Glutamatergic neuron (in vitro differentiated cells): ENCODE data around the gene ASPHD2. TPM values are rescaled to one million over a fixed set of nuclear protein-coding genes. Genes with fewer than 3 reads are reported as not detected.

ENCODE experiments used
- DNase-seq: peaks from one replicate; pipeline ENCODE4 v3.0.0; 2022
- H3K27ac Mint-ChIP-seq: one replicate; pipeline ENCODE4 v1.8.0; 2020; ENCODE audit warnings: mild to moderate bottlenecking, mixed read lengths, inconsistent platforms; ENCODE audit not compliant: unreplicated experiment
- H3K27me3 Mint-ChIP-seq: one replicate; pipeline ENCODE4 v1.8.0; 2020; ENCODE audit warnings: mild to moderate bottlenecking, moderate library complexity, mixed read lengths, inconsistent platforms; ENCODE audit not compliant: unreplicated experiment
- H3K36me3 Mint-ChIP-seq: one replicate; pipeline ENCODE4 v1.8.0; 2020; ENCODE audit warnings: mild to moderate bottlenecking, mixed read lengths, inconsistent platforms; ENCODE audit not compliant: unreplicated experiment
- H3K4me1 Mint-ChIP-seq: one replicate; pipeline ENCODE4 v1.8.0; 2020; ENCODE audit warnings: mild to moderate bottlenecking, low read depth, mixed read lengths, inconsistent platforms; ENCODE audit not compliant: unreplicated experiment
- H3K4me3 Mint-ChIP-seq: one replicate; pipeline ENCODE4 v1.8.0; 2020; ENCODE audit warnings: mild to moderate bottlenecking, mixed read lengths, inconsistent platforms; ENCODE audit not compliant: unreplicated experiment
- H3K9me3 Mint-ChIP-seq: one replicate; pipeline ENCODE4 v1.8.0; 2020; ENCODE audit warnings: mild to moderate bottlenecking, moderate library complexity, mixed read lengths, inconsistent platforms; ENCODE audit not compliant: unreplicated experiment
- total RNA-seq: library from RNA; stranded (reverse); fragmentation: NEBNext Ultra II Directional; extraction: Animal tissue kit (Norgen Biotek cat#: 25700); gene quantifications from one replicate; pipeline ENCODE4 v1.2.1, GENCODE V29; 2021; ENCODE audit not compliant: unreplicated experiment
- TF ChIP-seq, protein P1 (sequence below): fragments of 200-600 bp; sonication (generic); IDR thresholded peaks from one replicate; pipeline ENCODE4 v1.5.0; 2021; ENCODE audit not compliant: partially characterized antibody, unreplicated experiment

The ASPHD2 gene
- total RNA-seq, 1 donor from 2014 or later = 19.0 TPM

DNA sequence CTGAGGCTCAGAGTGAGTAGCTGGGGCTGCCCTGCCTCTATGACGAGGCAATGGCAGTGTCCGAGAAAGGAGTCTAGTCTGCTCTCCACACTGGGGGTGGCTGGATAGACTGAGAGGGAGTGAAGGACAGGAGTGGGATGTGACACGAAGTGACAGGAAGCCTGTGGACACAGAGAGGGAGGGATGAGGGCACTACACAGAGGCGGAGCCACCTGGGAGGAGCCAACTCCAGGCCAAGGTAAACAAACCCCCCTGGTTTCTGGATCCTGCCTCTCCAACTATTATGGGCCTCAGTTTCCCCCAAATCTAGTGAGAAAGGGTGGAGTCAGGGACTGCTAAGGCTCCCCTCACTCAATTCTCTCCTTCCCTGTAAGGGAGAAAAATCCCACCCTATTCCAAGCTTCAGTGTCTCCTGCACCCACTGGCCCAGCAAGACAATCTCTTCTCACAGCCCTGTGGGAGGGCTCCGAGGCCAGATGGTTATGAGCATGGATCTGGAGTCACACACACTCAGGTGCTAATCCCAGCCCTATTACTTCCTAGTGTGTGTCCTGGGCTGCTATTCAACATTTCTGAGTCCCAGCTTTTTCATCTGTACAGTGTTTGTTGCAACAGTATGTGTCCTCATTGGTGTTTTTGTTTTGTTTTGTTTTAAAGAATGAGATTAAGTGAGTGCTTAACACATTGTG lies 24.9 kb downstream of the ASPHD2 start:
- peaks cover 6% of the 10 kb centered on the region for H3K27me3 Mint-ChIP-seq
- H3K4me3 Mint-ChIP-seq = no peak overlapping the region
- H3K27ac Mint-ChIP-seq = no peak overlapping the region
- H3K4me1 Mint-ChIP-seq = peaks cover 19% of the 10 kb centered on the region
- no peaks in the 10 kb centered on the region for H3K36me3 Mint-ChIP-seq
- peaks cover 10% of the 10 kb centered on the region for H3K9me3 Mint-ChIP-seq
- TF ChIP-seq, protein P1, sequence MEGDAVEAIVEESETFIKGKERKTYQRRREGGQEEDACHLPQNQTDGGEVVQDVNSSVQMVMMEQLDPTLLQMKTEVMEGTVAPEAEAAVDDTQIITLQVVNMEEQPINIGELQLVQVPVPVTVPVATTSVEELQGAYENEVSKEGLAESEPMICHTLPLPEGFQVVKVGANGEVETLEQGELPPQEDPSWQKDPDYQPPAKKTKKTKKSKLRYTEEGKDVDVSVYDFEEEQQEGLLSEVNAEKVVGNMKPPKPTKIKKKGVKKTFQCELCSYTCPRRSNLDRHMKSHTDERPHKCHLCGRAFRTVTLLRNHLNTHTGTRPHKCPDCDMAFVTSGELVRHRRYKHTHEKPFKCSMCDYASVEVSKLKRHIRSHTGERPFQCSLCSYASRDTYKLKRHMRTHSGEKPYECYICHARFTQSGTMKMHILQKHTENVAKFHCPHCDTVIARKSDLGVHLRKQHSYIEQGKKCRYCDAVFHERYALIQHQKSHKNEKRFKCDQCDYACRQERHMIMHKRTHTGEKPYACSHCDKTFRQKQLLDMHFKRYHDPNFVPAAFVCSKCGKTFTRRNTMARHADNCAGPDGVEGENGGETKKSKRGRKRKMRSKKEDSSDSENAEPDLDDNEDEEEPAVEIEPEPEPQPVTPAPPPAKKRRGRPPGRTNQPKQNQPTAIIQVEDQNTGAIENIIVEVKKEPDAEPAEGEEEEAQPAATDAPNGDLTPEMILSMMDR = no peak
- DNase-seq = no peak

DNA sequence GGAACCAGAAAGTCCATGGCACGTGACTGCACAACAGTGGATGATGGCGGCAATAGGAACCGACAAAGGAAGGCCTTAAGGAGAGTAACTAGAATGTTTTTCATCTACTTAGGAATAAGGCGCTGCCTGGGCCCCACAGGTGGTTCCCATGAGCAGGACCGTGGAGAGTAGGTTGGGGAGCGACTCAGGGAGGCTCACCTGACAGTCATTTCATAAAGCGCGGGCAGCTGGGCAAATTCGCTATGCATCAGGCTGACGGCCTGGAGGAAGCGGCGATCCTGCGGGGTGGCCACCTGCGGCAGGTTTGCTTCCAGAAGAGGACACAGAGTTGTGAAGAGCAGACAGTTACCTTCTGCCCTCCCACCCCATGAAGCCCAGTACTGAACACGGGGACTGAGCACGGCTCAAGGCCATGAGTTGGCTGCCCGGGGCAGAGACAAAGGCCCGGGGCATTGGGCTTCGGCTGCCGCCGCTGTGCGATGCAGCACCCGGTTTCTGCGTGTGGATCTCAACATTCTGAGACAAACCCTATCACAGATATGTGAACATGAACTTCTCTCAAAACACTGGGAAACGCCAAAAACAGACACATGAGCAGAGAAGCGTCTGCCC lies 28.7 kb downstream of the ASPHD2 start:
- peaks cover 22% of the 10 kb centered on the region for H3K4me1 Mint-ChIP-seq
- peaks cover 3% of the 10 kb centered on the region for H3K9me3 Mint-ChIP-seq
- TF ChIP-seq, protein P1 = no peak
- H3K36me3 Mint-ChIP-seq = no peaks in the 10 kb centered on the region
- no peak for DNase-seq
- H3K4me3 Mint-ChIP-seq = no peak overlapping the region
- no peak overlapping the region for H3K27ac Mint-ChIP-seq
- peaks cover 2% of the 10 kb centered on the region for H3K27me3 Mint-ChIP-seq

DNA sequence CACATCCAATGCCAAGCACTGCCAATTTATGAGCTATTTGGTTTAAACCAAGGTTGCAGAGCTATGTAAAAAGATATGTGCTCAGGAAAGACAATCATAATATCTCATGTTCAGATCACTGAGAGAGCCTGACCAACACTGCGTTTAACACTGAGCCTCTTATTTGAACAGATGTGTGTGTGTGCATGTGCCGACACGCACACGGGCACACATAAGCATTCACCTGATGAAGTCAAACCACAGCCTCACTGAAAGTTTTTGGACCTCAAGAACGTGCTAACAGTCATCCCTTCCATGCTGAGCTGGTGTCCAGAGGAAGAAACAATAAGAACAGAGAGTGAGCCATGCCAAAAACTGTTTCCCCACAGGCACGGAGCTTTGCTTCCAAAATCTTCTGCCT lies 31.1 kb downstream of the ASPHD2 start:
- peaks cover 2% of the 10 kb centered on the region for H3K27me3 Mint-ChIP-seq
- H3K36me3 Mint-ChIP-seq = peaks cover 9% of the 10 kb centered on the region
- TF ChIP-seq, protein P1 = no peak
- peaks cover 3% of the 10 kb centered on the region for H3K9me3 Mint-ChIP-seq
- H3K27ac Mint-ChIP-seq = peak overlapping the region; percentile 52
- no peak for DNase-seq
- no peak overlapping the region for H3K4me3 Mint-ChIP-seq
- H3K4me1 Mint-ChIP-seq = peaks cover 39% of the 10 kb centered on the region

DNA sequence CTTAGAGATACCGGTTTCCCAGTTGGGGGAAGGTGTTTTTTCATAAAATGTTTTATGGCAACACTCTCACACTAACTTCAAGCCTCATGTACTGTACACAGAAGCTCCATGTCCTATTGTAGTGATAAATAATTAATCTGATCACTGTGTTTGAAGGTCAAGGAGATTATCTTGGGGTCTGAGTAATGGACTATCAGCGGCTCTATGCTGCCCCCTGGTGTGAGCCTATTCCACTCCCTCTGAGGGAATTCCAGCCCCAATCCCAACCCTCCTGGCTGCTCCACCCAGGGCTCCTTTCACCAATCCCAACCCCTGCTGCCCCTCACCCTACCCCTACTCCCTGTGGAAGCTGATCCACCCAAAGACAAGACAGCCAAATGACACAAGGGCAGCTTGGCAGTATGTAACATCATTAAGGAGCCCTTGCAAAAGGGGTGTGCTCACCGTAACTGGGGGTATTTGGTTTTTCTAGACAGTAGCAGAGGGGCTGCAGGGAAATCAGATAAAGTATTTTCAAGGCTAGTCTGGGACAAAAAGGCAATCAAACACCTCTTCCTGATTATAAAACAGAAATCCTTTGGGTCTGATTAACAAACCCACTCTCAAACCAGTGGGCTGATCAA lies 32.2 kb downstream of the ASPHD2 start:
- Mint-ChIP-seq H3K4me1 (peaks cover 49% of the 10 kb centered on the region), H3K27me3 (peaks cover 2% of the 10 kb centered on the region), H3K36me3 (peaks cover 9% of the 10 kb centered on the region), H3K4me3 (peak overlapping the region; percentile 34), H3K9me3 (peaks cover 5% of the 10 kb centered on the region), H3K27ac (peak overlapping the region; percentile 59)
- DNase-seq = peak; percentile 91
- TF ChIP-seq, protein P1 = peak; percentile 79

DNA sequence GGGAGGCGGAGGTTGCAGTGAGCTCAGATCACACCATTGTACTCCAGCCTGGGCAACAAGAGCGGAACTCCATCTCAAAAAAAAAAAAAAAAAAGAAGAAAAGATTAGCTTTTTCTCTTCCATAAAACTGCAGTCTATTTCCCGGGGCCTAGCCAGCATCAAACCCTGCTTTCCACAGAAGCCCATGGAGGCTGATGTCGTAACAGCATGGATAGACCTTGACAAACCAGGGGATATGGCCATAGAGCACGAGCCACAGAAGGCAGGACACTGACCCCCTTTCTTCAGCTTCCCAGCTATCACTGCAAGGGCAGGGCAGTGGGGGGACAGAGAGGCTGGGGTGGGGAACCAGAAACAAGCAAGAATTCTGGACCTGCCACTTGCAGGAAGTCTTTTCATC lies 33.0 kb downstream of the ASPHD2 start:
- TF ChIP-seq, protein P1 = no peak
- Mint-ChIP-seq H3K27ac (peak overlapping the region; percentile 91), H3K36me3 (peaks cover 9% of the 10 kb centered on the region), H3K4me3 (peak overlapping the region; percentile 76), H3K27me3 (peaks cover 2% of the 10 kb centered on the region), H3K9me3 (peaks cover 5% of the 10 kb centered on the region), H3K4me1 (peaks cover 56% of the 10 kb centered on the region)
- DNase-seq = no peak
